Smooth muscle cell of the brain vasculature (primary cell): ENCODE measurements around the gene YWHAG.
"Not testable (repeated sequence)": the region's sequence is repeated elsewhere in the genome, so short reads cannot be mapped to it uniquely, and the experiment has no call there.

Experiments used
- DNase-seq: peaks from one replicate; pipeline ENCODE4 v3.0.0-alpha.2; 2012; ENCODE audit warnings: low read depth, low spot score

YWHAG gene

GRCh38 chr7:76325092-76325491 is 33.7 kb downstream of the YWHAG start:
- DNase-seq = no peak

- no peak for DNase-seq
These were observed 40.1 kb downstream of the YWHAG start for GRCh38 chr7:76318488-76319353.

DNA sequence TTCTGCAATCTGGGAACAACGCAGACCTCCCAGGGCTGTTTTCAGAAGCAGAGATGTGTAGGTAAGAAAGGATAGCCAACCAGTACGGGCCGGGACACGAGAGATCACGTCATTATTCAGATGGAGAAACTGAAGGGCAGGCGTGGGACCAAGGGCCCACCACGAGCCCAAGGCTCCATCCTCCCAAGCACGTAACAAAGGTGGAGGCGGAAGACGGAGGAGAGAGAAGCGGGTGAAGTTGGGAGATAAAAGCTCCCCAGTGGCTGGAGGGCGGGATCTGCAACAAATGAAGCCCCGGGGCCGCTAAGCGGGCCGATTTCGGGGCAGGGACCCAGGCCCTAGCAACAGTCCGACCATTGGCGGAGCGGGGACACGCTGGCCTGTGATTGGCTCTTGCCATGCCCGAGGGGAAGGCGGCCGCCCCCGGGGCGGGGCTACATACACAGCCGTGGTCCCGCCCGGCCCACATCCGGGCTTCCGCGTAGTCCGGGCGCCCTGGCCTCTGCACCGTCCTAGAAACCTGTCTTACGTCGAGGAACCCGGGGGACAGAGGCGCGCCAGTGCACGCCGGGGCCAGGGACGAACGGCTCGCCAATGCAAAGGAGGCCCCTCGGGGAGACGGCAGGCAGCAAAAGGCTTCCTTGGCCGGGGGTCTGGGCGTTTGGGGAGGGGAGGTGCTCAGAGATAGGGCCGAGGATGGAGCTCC is 40.9 kb downstream of the YWHAG start:
- DNase-seq = peak; percentile 95

- DNase-seq = no peak
These were observed 41.6 kb downstream of the YWHAG start for GRCh38 chr7:76316984-76317781.

DNA sequence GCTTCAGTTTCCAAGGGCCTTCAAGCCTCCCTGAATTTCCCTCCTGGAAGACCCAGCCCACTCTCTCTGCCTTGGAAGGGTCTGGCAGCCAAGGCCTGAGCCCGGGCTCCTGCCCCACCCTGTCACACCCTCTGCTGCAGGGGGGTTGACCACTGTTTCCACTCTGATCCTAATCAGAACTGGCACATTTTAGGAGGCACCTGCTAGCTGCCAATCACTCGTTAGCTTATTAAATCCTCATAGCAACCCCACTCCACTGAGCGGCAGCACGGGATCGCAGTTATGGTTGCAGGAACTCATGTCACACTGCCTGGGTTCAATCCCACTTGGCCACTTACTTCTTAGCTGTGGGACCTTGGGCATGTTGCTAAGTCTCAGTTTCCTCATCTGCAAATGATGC is 43.4 kb downstream of the YWHAG start:
- DNase-seq = no peak

GRCh38 chr7:76314740-76315139 is 44.1 kb downstream of the YWHAG start:
- not testable (repeated sequence) for DNase-seq

GRCh38 chr7:76314042-76314721 is 44.6 kb downstream of the YWHAG start:
- DNase-seq = peak; percentile 82

DNA sequence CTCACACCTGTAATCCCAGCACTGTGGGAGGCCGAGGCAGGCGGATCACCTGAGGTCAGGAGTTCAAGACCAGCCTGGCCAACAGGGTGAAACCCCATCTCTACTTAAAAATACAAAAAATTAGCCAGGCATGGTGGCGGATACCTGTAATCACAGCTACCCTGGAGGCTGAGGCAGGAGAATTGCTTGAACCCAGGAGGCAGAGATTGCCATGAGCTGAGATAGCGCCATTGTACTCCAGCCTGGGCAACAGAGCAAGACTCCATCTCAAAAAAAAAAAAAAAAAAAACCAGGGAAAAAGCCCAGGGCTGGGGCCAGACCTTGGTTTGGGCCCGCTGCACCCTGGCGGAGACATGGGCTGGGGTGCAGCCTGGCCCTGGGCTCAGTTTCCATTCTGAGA is 47.0 kb downstream of the YWHAG start:
- not testable (repeated sequence) for DNase-seq

DNA sequence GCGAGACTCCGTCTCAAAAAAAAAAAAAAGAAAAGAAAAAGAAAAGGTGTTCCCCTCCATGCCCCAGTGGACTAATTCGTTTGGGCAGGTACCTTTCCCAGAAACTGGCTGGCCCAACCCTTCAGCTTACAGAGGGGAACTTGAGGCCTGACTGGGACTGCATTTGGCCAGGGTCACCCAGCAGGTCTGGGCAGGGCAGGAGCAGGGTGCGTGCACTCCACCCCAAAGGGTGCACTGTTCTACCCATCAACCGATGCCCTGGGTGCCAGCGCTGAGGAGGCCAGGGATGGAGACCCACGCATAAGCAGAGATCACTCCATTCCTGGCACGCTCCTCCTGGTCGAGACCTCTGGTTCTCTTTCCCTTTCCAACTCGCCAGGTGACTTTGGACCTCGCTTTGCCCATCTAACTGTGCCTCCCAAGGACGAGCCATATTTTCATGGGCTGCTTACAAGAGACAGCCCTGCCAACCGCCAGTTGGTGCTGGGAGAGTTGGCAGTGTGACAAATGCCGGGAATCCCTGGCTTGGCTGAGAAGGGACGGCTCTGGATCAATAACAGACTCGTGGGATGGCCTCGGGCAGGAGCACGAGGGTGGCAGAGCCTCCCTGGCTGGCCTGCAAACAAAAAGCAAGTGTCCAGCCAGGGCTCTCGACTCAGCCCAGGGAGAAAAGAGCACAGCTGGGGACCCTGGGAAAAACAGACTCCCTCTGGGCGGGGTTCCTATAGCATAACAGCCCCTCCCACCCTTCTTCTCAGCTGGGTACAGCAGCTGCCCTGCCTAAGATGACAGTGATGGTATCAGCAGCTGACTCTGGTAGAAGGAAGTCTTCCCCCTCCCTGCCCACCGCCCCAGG is 48.5 kb downstream of the YWHAG start:
- DNase-seq = no peak

GRCh38 chr7:76309341-76310101 is 49.3 kb downstream of the YWHAG start:
- not testable (repeated sequence) for DNase-seq

DNA sequence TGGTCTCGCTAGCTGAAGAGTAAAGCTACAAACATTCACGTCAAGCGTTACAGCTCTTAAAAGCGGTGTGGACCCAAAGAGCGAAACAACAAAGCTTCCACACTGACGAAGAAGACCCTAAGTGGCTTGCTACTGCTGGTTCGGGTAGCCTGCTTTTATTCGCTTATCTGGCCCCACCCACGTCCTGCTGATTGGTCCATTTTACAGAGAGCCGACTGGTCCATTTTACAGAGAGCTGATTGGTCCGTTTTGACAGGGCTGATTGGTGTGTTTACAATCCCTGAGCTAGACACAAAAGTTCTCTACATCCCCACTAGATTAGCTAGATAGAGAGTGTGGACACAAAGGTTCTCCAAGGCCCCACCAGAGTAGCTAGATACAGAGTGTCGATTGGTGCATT is 49.9 kb downstream of the YWHAG start:
- not testable (repeated sequence) for DNase-seq

DNA sequence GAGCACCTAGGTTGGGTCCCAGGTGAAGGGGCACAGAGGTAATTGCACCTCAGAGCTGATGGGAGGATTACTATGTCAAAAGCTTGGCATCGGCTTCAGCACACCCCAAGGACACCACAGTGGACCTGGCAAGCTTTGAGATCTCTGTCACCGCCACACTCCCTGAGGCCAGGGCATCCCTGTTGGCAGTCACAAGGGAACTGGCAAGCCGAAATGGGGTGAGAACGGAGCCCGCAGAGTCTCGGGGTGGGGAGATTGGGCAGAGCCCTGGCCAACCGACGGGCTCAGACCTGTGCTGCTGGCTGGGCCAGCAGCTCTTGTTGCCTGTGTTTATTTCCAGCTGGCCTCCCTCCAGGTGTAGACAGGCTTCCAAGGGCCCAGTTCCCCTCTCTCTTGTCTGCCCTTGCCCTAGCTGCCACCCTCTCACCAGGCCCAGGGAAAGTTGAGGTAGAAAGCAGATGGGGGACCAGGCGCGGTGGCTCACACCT is 53.9 kb downstream of the YWHAG start:
- no peak for DNase-seq

- peak; percentile 71 for DNase-seq
These were observed 55.3 kb downstream of the YWHAG start for GRCh38 chr7:76303202-76304147.

GRCh38 chr7:76302347-76303201 is 56.2 kb downstream of the YWHAG start, which contains the start of gene HSPB1:
HSPB1 (plus strand) TSS chr7:76302673; CDS start chr7:76302713, 40 bp downstream.
- no peak for DNase-seq

DNA sequence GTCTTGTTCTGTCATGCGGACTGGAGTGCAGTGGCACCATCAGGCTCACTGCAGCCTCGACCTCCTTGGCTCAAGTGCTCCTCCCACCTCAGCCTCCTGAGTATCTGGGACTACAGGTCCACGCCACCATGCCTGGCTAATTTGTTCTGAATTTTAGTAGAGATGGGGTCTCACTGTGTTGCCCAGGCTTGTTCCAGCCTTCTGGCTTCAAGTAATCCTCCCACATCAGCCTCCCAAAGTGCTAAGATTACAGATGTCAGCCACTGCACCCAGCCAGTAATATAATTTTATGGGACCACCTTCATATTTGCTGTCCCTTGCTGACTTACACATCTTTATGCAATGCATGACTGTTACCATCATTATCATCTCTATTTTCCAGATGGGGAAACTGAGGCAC is 57.8 kb downstream of the YWHAG start:
- no peak for DNase-seq

GRCh38 chr7:76300166-76300731 is 58.5 kb downstream of the YWHAG start:
- no peak for DNase-seq
